A673 (cell line): ENCODE measurements around the gene SLC18B1.

Source experiments
- EZH2 ChIP-seq: fragments of 200-600 bp; sonication (generic); IDR thresholded peaks from 2 replicates; pipeline ENCODE4 v1.6.1; 2017; ENCODE audit warnings: borderline replicate concordance, low read depth, mild to moderate bottlenecking, mixed read lengths, antibody characterized with exemption, low read length; ENCODE audit not compliant: poor library complexity, severe bottlenecking
- TF ChIP-seq, protein P1 (sequence below): fragments of 300-800, 200-600 bp; sonication (generic); conservative IDR thresholded peaks from 2 replicates; pipeline ENCODE4 v1.5.1; 2017; ENCODE audit warnings: low read depth, mild to moderate bottlenecking, antibody characterized with exemption, low read length, moderate library complexity, mixed read lengths

GRCh38 chr6:132819405-132820161 is 21.1 kb upstream of the SLC18B1 start:
- TF ChIP-seq, protein P1, sequence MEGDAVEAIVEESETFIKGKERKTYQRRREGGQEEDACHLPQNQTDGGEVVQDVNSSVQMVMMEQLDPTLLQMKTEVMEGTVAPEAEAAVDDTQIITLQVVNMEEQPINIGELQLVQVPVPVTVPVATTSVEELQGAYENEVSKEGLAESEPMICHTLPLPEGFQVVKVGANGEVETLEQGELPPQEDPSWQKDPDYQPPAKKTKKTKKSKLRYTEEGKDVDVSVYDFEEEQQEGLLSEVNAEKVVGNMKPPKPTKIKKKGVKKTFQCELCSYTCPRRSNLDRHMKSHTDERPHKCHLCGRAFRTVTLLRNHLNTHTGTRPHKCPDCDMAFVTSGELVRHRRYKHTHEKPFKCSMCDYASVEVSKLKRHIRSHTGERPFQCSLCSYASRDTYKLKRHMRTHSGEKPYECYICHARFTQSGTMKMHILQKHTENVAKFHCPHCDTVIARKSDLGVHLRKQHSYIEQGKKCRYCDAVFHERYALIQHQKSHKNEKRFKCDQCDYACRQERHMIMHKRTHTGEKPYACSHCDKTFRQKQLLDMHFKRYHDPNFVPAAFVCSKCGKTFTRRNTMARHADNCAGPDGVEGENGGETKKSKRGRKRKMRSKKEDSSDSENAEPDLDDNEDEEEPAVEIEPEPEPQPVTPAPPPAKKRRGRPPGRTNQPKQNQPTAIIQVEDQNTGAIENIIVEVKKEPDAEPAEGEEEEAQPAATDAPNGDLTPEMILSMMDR: no peak
- no peak for TF ChIP-seq EZH2
